ENCODE results near the gene LDLRAD4. TPM values are rescaled to one million over a fixed set of nuclear protein-coding genes. Genes with fewer than 3 reads are reported as not detected.

LDLRAD4 gene
- total and polyA plus RNA-seq, 9 of the 15 experiments (the other 6 are each of a cell fraction or from before 2014, with no cell fraction given), result 0.01 TPM; not detected in 8

DNA sequence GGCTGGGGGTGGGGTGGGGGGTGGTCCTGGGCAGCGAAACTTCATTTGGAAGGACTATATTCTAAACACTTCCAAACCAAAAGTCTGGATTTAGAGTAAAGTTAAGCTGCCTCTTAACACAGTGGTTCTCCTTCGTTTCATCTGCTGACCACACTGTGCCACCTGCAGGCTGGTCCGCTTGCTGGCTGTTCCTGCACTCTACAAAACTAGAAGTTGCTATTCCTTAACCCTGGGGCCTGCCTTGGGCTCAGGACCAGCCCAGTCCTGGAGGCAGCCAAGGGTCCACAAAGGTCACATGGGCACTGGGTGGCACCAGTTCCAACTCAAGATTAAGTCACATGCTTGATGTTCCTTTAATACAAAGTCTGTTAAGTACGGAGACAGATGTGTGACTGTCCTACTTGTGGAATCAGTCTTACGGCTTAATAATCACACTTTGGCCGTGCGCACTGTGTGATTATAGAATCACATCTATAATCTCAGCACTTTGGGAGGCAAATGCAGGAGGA, 312.4 kb downstream of the LDLRAD4 start:
- no TSS peak for BruUV-seq (replicated peaks)
- in situ Hi-C loops (cut with MboI), result no loop called here
- peaks cover 7 to 18% of the 10 kb centered on the region in 2 experiments for H3K27me3 ChIP-seq (ENCODE audit: control insufficient read depth in 2 of 2, insufficient read depth in 2 of 2, low read length in 2 of 2)
- H3K9me1 ChIP-seq (ENCODE audit: control insufficient read depth, insufficient read depth, low read length), result no peaks in the 10 kb centered on the region
- peak; percentile 64 for ATAC-seq
- ChIA-PET CTCF (ENCODE audit: low intra/inter-chr PET ratio) (no interaction called here), POLR2A (no interaction called here)
- H3K79me2 ChIP-seq (ENCODE audit: control insufficient read depth, insufficient read depth, low read length), result no peaks in the 10 kb centered on the region
- H4K20me1 ChIP-seq (replicated peaks; ENCODE audit: control insufficient read depth, insufficient read depth, low read length), result no peaks in the 10 kb centered on the region
- H3K9me3 ChIP-seq (replicated peaks; ENCODE audit: control insufficient read depth, insufficient read depth, low read depth, low read length), result no peaks in the 10 kb centered on the region
- no peak overlapping the region for H3K4me3 ChIP-seq
- FAIRE-seq, result no peak
- H3K4me1 ChIP-seq (replicated peaks in 1 of 2; ENCODE audit: control insufficient read depth in 2 of 2, insufficient read depth in 2 of 2, low read length in 2 of 2), result no peaks in the 10 kb centered on the region
- no peak overlapping the region for H3K9ac ChIP-seq (ENCODE audit: insufficient read depth in 1 of 2, low read depth in 2 of 2, low read length in 2 of 2)
- WGBS (ENCODE audit: insufficient coverage, low coverage, missing lambda C conversion rate), result 9% methylated on average over 7 of the region's 7 CpGs
- no peak for DNase-seq (ENCODE audit: extremely low read depth in 1 of 4, low spot score in 3 of 4)
- no peak overlapping the region for H2AFZ ChIP-seq (ENCODE audit: low read depth, low read length)
- TF ChIP-seq ZNF507 (tag; conservative IDR thresholded peaks at IDR 0.05) (no peak), ZNF76 (CRISPR knock-in tag; IDR thresholded peaks at IDR 0.05; ENCODE audit: borderline replicate concordance) (no peak), PCBP2 (IDR thresholded peaks at IDR 0.05; ENCODE audit: low read depth, low read length, poor library complexity, severe bottlenecking) (no peak), ZNF239 (CRISPR knock-in tag; IDR thresholded peaks at IDR 0.05) (no peak), POU5F1 (IDR thresholded peaks at IDR 0.05; ENCODE audit: borderline replicate concordance, low read depth, low read length, partially characterized antibody) (no peak), ZSCAN29 (IDR thresholded peaks at IDR 0.05) (no peak), CTCF (IDR thresholded peaks at IDR 0.05 in 2 of 3, conservative IDR thresholded peaks at IDR 0.05 in 1 of 3; ENCODE audit: insufficient read depth in 2 of 3, low read depth in 1 of 3, low read length in 3 of 3) (peak in 2 of 3 experiments; percentile 23 to 37; a peak in 2 of 6 replicates), ZNF77 (CRISPR knock-in tag; IDR thresholded peaks at IDR 0.05) (no peak), GATAD2B (IDR thresholded peaks at IDR 0.05; ENCODE audit: borderline replicate concordance) (no peak), GTF2A2 (tag; IDR thresholded peaks at IDR 0.05) (no peak), KLF10 (CRISPR knock-in tag; IDR thresholded peaks at IDR 0.05) (no peak), MEIS2 (IDR thresholded peaks at IDR 0.05; ENCODE audit: partially characterized antibody) (no peak), ZNF583 (CRISPR knock-in tag; IDR thresholded peaks at IDR 0.05) (no peak), SUPT5H (IDR thresholded peaks at IDR 0.05) (no peak), RAD21 (CRISPR knock-in tag; conservative IDR thresholded peaks at IDR 0.05 in 1 of 2, IDR thresholded peaks at IDR 0.05 in 1 of 2) (peak in 1 of 2 experiments; percentile 33; a peak in 2 of 4 replicates)
- TF ChIP-seq, protein P1, sequence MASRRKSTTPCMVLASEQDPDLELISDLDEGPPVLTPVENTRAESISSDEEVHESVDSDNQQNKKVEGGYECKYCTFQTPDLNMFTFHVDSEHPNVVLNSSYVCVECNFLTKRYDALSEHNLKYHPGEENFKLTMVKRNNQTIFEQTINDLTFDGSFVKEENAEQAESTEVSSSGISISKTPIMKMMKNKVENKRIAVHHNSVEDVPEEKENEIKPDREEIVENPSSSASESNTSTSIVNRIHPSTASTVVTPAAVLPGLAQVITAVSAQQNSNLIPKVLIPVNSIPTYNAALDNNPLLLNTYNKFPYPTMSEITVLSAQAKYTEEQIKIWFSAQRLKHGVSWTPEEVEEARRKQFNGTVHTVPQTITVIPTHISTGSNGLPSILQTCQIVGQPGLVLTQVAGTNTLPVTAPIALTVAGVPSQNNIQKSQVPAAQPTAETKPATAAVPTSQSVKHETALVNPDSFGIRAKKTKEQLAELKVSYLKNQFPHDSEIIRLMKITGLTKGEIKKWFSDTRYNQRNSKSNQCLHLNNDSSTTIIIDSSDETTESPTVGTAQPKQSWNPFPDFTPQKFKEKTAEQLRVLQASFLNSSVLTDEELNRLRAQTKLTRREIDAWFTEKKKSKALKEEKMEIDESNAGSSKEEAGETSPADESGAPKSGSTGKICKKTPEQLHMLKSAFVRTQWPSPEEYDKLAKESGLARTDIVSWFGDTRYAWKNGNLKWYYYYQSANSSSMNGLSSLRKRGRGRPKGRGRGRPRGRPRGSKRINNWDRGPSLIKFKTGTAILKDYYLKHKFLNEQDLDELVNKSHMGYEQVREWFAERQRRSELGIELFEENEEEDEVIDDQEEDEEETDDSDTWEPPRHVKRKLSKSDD (conservative IDR thresholded peaks at IDR 0.05; ENCODE audit: low read length), result no peak
- H3K36me3 ChIP-seq (ENCODE audit: control insufficient read depth, insufficient read depth, low read length), result no peaks in the 10 kb centered on the region
- intact Hi-C loops (cut with micrococcal nuclease), result no loop called here
- H3K27ac ChIP-seq (ENCODE audit: extremely low read depth, low read depth, low read length), result no peak overlapping the region
- no peak overlapping the region for H3K4me2 ChIP-seq (ENCODE audit: insufficient read depth, low read length)

Data from K562 (cell line).